GM21786 (cell line): ENCODE measurements around the gene MS4A10.

Experiments
- ATAC-seq: cut with Tn5 transposase; IDR thresholded peaks from one replicate; pipeline ENCODE4 v1.9.1; 2021; ENCODE audit not compliant: unreplicated experiment

The MS4A10 gene

DNA sequence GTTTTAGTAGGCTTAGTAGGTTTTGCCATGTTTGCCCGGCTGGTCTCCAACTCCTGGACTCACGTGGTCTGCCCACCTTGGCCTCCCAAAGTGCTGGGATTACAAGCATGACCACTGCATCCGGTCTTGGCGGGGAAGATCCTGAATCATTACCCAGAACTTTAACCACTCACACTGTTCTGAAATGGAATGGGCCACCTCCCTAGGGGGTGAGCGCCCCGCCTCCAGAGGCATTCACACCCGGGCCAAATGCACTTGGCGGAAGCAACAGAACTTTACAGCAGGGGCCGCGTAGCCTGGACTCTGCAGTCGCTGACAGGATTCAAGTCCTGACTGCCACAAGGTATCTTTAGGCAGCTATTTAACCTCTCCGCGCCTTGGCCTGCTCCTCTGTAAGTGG lies 62.1 kb downstream of the MS4A10 start:
- no peak for ATAC-seq

DNA sequence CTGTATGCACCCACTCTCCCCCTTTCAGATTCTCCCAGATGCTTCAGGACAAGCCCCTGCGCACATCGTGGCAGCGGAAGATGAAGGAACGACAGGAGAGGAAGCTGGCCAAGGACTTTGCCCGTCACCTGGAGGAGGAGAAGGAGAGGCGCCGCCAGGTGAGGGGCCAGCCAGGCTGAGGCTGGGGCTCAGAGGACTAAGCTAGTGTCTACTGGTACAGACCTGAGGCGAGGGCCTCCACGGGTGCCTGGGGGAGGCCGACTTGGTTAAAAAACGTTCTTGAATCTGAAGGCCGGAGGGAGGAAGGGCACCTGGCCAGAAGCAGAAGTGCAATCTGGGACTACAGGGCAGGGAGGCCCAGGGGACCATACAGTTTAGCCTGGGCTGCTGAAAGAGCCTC lies 62.8 kb downstream of the MS4A10 start:
- no peak for ATAC-seq

DNA sequence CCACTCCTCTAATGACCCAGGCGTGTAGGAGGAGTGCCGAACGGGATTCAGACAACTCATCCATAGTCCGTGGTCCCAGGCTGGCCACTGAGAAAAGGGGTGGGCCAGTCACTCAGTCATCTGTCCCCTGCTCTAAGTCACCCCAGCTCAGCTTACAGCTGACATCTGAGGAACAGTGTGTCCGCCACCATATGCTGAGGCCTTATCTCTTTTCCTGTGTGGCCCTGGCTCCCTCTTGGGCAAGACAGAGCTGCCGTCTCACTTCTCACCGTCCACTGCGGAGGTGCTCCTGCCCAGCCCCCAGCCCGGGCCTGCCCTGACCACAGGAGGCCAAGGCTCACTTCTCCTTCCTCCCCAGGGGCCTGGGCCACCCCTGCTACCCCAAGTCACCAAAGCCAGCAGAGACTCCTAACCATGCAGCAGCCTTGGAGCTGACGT lies 63.6 kb downstream of the MS4A10 start:
- no peak for ATAC-seq

DNA sequence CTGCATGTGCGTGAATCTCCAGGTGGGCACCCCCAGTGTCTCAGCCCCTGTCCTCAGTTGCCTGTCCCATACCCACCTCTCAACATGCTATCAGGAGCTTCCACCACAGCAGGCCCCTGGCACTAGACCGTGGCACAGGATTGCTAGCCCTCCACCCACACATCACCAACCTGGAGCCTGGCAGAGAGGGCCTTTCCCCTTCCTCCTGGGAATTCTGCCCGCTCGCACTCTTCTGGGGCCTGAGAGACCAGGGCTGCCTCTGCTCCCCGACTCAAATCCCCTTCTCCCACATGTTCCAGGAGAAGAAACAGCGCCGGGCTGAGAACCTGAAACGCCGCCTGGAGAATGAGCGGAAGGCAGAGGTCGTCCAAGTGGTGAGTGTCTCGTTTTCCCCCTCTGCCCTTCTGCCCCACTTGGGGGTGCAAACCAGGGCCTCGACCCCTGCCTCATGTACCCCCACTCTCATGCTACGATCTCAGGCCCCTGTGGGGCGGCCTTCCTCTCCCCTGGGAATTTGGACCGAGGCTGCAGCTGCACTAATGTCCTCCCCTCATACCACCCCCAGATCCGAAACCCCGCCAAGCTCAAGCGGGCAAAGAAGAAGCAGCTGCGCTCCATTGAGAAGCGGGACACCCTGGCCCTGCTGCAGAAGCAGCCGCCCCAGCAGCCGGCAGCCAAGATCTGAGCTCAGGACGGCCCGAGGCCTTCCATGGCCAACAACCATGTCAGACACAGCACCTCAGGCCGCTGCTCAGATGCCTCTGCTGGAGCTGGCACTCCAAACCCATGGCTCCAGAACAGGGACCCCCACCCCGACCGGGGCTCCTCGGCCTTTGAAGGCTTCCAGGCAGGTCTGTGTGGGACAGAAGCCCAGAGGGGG lies 64.7 kb downstream of the MS4A10 start:
- no peak for ATAC-seq
